ENCODE results near the gene SH3RF1.

Gene SH3RF1

GRCh38 chr4:169266661-169267060, 4.1 kb downstream of the SH3RF1 start:
- DNase-seq = no peak
- CTCF ChIA-PET = interaction anchor here (0.6 kb wide), 1 partner anchor 966 kb away, joined by 3 read pairs; no protein-coding TSS in a partner anchor
- H3K4me3 Mint-ChIP-seq = no peak overlapping the region
- H3K9me3 Mint-ChIP-seq = no peaks in the 10 kb centered on the region
- H3K27me3 Mint-ChIP-seq = peaks cover 44% of the 10 kb centered on the region
- H3K36me3 Mint-ChIP-seq = no peaks in the 10 kb centered on the region
- H3K4me1 Mint-ChIP-seq = peaks cover 10% of the 10 kb centered on the region
- H3K27ac Mint-ChIP-seq = no peak overlapping the region

- Mint-ChIP-seq H3K4me1 (peaks cover 10% of the 10 kb centered on the region), H3K4me3 (no peak overlapping the region), H3K9me3 (no peaks in the 10 kb centered on the region), H3K27me3 (peaks cover 40% of the 10 kb centered on the region), H3K27ac (no peak overlapping the region), H3K36me3 (no peaks in the 10 kb centered on the region)
- DNase-seq = no peak
- CTCF ChIA-PET = no interaction called here
Measured at GRCh38 chr4:169266081-169266480, 4.7 kb downstream of the SH3RF1 start.

GRCh38 chr4:169263791-169264392, 6.9 kb downstream of the SH3RF1 start:
- no peaks in the 10 kb centered on the region for H3K36me3 Mint-ChIP-seq
- CTCF ChIA-PET = no interaction called here
- H3K4me3 Mint-ChIP-seq = no peak overlapping the region
- H3K9me3 Mint-ChIP-seq = no peaks in the 10 kb centered on the region
- peaks cover 32% of the 10 kb centered on the region for H3K27me3 Mint-ChIP-seq
- H3K27ac Mint-ChIP-seq = no peak overlapping the region
- H3K4me1 Mint-ChIP-seq = no peaks in the 10 kb centered on the region
- DNase-seq = no peak

- Mint-ChIP-seq H3K4me1 (no peaks in the 10 kb centered on the region), H3K9me3 (no peaks in the 10 kb centered on the region), H3K27me3 (peaks cover 30% of the 10 kb centered on the region), H3K27ac (no peak overlapping the region), H3K4me3 (no peak overlapping the region), H3K36me3 (no peaks in the 10 kb centered on the region)
- DNase-seq = no peak
- CTCF ChIA-PET = interaction anchor here (1.0 kb wide), 1 partner anchor 10 kb away, joined by 3 read pairs; no protein-coding TSS in a partner anchor
Measured at GRCh38 chr4:169260217-169260866, 10.4 kb downstream of the SH3RF1 start.

GRCh38 chr4:169259271-169259670, 11.5 kb downstream of the SH3RF1 start:
- Mint-ChIP-seq H3K27me3 (peaks cover 30% of the 10 kb centered on the region), H3K4me3 (no peak overlapping the region), H3K9me3 (no peaks in the 10 kb centered on the region), H3K27ac (no peak overlapping the region), H3K4me1 (no peaks in the 10 kb centered on the region), H3K36me3 (no peaks in the 10 kb centered on the region)
- no peak for DNase-seq
- CTCF ChIA-PET = interaction anchor here (1.0 kb wide), 1 partner anchor 11 kb away, joined by 3 read pairs; no protein-coding TSS in a partner anchor

- Mint-ChIP-seq H3K9me3 (no peaks in the 10 kb centered on the region), H3K27ac (no peak overlapping the region), H3K27me3 (peaks cover 25% of the 10 kb centered on the region), H3K36me3 (no peaks in the 10 kb centered on the region), H3K4me3 (no peak overlapping the region), H3K4me1 (no peaks in the 10 kb centered on the region)
- CTCF ChIA-PET = no interaction called here
- DNase-seq = no peak
Measured at GRCh38 chr4:169258141-169258540, 12.6 kb downstream of the SH3RF1 start.

- CTCF ChIA-PET = no interaction called here
- no peaks in the 10 kb centered on the region for H3K36me3 Mint-ChIP-seq
- peaks cover 20% of the 10 kb centered on the region for H3K27me3 Mint-ChIP-seq
- no peaks in the 10 kb centered on the region for H3K4me1 Mint-ChIP-seq
- no peak overlapping the region for H3K4me3 Mint-ChIP-seq
- no peak for DNase-seq
- H3K27ac Mint-ChIP-seq = no peak overlapping the region
- no peaks in the 10 kb centered on the region for H3K9me3 Mint-ChIP-seq
Measured at GRCh38 chr4:169256856-169257761, 13.6 kb downstream of the SH3RF1 start.

GRCh38 chr4:169256101-169256612, 14.6 kb downstream of the SH3RF1 start:
- Mint-ChIP-seq H3K9me3 (no peaks in the 10 kb centered on the region), H3K4me3 (no peak overlapping the region), H3K36me3 (no peaks in the 10 kb centered on the region), H3K4me1 (no peaks in the 10 kb centered on the region), H3K27me3 (peaks cover 19% of the 10 kb centered on the region), H3K27ac (no peak overlapping the region)
- CTCF ChIA-PET = no interaction called here
- DNase-seq = no peak

- Mint-ChIP-seq H3K4me1 (no peaks in the 10 kb centered on the region), H3K27me3 (peaks cover 5% of the 10 kb centered on the region), H3K36me3 (no peaks in the 10 kb centered on the region), H3K9me3 (no peaks in the 10 kb centered on the region), H3K4me3 (no peak overlapping the region), H3K27ac (no peak overlapping the region)
- DNase-seq = no peak
- CTCF ChIA-PET = no interaction called here
Measured at GRCh38 chr4:169254546-169254983, 16.2 kb downstream of the SH3RF1 start.

- H3K27me3 Mint-ChIP-seq = peaks cover 5% of the 10 kb centered on the region
- no peaks in the 10 kb centered on the region for H3K4me1 Mint-ChIP-seq
- H3K36me3 Mint-ChIP-seq = no peaks in the 10 kb centered on the region
- CTCF ChIA-PET = no interaction called here
- no peak overlapping the region for H3K4me3 Mint-ChIP-seq
- no peak for DNase-seq
- no peak overlapping the region for H3K27ac Mint-ChIP-seq
- H3K9me3 Mint-ChIP-seq = no peaks in the 10 kb centered on the region
Measured at GRCh38 chr4:169253904-169254303, 16.9 kb downstream of the SH3RF1 start.

- H3K36me3 Mint-ChIP-seq = no peaks in the 10 kb centered on the region
- H3K27me3 Mint-ChIP-seq = peaks cover 5% of the 10 kb centered on the region
- H3K27ac Mint-ChIP-seq = no peak overlapping the region
- DNase-seq = no peak
- CTCF ChIA-PET = no interaction called here
- H3K9me3 Mint-ChIP-seq = no peaks in the 10 kb centered on the region
- H3K4me1 Mint-ChIP-seq = no peaks in the 10 kb centered on the region
- H3K4me3 Mint-ChIP-seq = no peak overlapping the region
Measured at GRCh38 chr4:169253113-169253671, 17.6 kb downstream of the SH3RF1 start.

GRCh38 chr4:169252339-169253112, 18.2 kb downstream of the SH3RF1 start:
- H3K9me3 Mint-ChIP-seq = no peaks in the 10 kb centered on the region
- H3K4me1 Mint-ChIP-seq = no peaks in the 10 kb centered on the region
- CTCF ChIA-PET = no interaction called here
- H3K4me3 Mint-ChIP-seq = no peak overlapping the region
- H3K27ac Mint-ChIP-seq = no peak overlapping the region
- no peaks in the 10 kb centered on the region for H3K36me3 Mint-ChIP-seq
- H3K27me3 Mint-ChIP-seq = peaks cover 5% of the 10 kb centered on the region
- DNase-seq = no peak

GRCh38 chr4:169251291-169252235, 19.2 kb downstream of the SH3RF1 start:
- CTCF ChIA-PET = no interaction called here
- Mint-ChIP-seq H3K27ac (no peak overlapping the region), H3K36me3 (no peaks in the 10 kb centered on the region), H3K4me1 (no peaks in the 10 kb centered on the region), H3K27me3 (no peaks in the 10 kb centered on the region), H3K9me3 (no peaks in the 10 kb centered on the region), H3K4me3 (no peak overlapping the region)
- no peak for DNase-seq

All from activated naive CD4-positive, alpha-beta T cell treated with anti-CD3 and anti-CD28 coated beads, Interleukin-2, amount 10 ng/mL, durations not matched to agents 7 days and 5 days (primary cell).